ENCODE measurements around the gene SGCA.
A peak's percentile ranks its signal among the peaks of the same experiment; 100 is the strongest.

Gene SGCA

DNA sequence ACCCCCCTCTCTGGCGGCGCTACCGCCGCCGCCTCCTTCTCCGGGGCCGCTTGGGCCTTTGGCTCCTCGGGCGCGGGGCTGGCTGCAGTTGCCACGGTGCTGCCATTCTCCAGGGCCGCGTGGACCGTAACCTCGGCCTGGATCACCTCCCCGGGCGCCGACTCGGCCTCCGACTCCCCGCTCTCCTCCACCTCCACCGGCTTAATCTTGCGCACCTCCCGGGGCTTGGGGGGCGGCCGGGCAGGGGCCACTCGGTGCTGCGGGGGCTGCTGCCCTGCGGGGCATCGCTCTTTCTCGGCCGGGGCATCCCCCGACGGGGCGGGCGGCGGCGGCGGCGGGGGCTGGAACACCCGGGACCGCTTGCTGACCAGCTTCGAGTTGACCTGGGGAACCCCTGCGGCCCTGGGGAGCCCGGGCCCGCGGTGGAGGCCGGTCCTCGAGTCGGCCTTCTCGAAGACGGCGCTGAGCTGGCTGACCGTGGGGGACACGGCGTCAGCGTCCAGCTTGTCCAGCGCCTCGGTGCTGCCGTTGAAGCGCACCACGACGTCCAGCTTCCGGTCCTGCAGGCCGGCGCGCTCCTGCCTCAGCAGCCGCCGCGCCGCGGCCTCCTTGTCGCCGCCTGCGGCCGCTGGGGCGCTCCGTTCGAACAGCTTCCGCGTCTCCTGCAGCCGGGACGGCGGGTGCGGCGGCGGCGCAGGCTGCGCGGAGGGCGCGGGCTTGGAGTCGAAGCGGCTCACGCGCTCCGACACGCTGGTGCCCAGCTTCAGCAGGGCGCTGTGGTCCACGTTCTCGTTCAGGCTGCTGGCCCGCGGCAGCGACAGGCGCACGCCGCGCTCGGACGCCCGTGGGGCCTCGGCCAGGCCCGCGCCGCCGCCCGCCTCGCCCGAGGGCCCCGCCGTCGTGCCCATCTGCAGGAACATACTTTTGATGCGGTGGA lies 16.1 kb upstream of the SGCA start:
- no peak for DNase-seq

DNA sequence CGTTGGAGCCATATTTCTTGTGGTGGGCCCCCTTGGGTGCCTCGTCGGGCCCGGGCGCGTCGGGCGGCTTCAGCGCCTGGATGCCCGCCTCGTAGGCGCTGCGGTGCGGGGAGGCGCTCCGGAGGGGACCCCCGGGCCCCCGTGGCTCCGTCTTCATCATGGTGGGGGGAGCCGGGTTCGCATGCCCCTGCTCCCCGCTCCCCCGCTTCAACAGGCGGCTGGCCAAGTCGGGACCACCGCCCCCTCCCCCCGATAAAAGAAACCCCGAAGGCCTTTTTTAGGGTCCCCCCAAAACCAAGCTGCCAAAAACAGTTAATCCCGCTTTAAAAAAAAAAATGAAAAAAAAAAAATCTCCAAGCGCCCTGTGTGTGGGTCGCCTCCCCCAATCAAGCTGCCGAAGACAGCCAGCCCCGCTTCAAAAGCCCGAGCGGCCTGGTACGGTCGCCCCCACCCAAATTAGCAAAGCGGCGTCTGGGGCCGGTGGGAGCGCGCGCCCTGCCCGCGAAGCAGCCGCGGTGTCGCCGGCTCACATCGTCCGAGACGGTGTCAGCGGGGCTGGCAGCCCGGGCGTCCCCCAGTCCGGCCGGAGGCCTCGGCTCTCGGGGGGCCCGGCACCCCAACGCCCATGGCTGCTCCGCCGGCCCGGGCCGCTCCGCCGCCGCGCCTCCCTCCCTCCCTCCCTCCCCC lies 15.3 kb upstream of the SGCA start, which contains the start of gene PPP1R9B:
Gene PPP1R9B (minus strand): TSS at position 324 of the 687 bp plus-strand sequence. CDS start 164 bp downstream, at position 160.
- DNase-seq = no peak

GRCh38 chr17:50151041-50151936 lies 14.5 kb upstream of the SGCA start:
- DNase-seq = peak; percentile 85

DNA sequence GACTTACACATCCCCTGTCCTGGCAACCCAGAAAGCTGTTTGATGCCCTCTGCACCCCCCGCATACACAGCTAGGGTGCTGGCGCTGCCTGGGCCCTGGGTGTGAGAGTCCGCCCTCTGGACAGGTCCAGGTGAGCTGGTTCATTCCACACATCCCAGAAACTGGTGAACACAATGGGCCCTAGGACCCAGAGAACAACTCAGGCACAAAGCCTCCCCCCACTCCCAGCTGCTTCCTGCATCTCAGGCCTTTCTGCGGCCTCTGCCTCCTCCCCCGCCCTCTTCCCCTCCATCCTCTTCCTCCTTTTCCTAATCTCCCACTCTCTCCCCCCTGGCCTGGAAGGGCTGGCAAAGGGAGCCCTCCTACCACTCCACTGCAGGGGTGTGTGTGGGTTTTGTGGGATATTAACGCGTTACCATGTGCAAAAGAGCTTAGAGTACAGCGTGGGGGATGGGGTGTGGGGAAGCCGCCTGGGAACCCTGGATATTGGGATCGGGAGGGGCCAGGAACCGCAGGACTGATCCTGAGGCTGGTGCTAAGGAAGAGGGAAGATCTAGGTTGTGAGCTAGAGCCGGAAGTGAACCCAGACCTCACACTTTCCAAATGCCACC lies 13.8 kb upstream of the SGCA start:
- peak; percentile 84 for DNase-seq

- DNase-seq = no peak
These were observed 13.1 kb upstream of the SGCA start for GRCh38 chr17:50152736-50153135.

DNA sequence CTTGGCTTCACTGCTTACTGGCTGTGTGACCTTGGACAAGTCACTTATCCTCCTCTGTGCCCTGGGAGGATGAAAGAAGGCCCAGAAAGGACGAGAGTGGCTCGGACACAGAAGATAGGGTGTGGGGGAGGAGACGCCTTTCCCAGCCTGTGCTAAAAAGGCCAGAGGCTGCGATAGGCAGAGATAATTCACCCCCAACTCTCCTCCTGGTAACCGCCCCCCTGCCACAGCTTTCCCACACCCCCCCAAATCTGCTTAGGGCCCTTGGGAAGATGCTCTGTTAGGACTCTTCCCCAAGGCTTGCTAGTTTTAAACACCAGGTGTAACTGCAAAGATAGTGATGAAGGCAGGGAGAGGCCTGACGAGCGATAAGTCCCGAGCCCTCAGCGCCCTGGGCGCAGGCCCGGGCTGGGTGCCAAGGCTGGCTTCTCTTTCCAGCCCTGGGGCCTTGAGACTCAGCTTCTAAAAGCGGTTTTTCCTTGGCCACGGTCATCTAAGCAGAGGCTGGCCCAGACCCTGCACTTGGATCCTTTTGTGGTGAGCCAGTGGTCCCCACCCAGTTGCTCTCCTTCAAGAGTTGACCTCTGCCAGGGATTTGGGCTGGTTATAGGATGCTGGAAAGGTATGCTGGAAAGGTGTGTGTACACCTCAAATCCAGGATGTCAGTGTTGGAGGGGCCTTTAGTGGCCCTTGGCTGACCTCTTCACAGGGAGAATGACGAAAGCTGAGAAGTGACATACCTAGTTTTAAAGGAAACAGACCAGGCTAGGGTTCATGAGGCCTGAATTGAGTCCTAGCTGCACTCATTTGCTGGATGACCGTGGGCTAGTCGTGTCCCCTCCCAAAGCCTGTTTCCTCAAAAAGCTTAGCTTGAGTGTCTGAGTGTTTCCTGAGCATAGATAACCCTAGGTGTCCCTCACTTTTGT lies 11.9 kb upstream of the SGCA start:
- no peak for DNase-seq

DNA sequence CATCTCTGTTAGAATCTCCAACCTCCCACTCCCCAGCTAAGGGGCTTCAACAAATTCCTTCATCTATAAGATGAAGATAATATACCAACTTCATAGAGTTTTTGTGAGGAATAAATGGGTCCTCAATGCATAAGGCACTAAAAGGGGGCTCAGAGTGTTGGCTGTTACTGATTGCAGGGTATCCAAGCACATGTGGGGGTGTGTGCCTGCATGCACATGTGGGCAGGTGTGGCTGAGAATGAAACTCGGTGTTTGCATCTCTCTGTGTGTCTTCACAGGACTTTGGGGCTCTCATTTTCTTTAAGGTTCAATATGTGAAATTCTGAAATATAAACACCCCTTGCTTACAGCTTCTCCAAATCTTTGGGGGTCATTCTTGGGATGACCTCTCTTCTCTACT lies 11.2 kb upstream of the SGCA start:
- no peak for DNase-seq

- DNase-seq = no peak
These were observed 10.5 kb upstream of the SGCA start for GRCh38 chr17:50155115-50155819.

DNA sequence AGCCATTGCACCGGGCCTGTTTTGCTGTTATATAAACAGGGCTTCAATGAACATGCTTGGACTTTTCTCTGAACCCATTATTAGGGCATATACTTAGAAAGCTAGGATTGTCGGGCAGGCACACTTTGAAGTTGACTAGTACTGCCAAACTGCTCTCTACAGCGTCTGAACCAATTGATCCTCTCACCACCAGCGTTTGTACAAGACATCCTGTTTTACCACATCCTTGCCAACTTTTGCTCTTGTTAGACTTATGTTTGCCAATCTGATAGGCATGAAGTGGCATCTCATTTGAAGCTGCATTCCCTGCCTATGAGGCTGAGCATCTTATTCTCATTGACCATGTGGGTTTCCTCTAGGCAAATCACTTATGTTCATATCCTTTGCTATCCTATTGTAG lies 7.9 kb upstream of the SGCA start:
- DNase-seq = no peak

DNA sequence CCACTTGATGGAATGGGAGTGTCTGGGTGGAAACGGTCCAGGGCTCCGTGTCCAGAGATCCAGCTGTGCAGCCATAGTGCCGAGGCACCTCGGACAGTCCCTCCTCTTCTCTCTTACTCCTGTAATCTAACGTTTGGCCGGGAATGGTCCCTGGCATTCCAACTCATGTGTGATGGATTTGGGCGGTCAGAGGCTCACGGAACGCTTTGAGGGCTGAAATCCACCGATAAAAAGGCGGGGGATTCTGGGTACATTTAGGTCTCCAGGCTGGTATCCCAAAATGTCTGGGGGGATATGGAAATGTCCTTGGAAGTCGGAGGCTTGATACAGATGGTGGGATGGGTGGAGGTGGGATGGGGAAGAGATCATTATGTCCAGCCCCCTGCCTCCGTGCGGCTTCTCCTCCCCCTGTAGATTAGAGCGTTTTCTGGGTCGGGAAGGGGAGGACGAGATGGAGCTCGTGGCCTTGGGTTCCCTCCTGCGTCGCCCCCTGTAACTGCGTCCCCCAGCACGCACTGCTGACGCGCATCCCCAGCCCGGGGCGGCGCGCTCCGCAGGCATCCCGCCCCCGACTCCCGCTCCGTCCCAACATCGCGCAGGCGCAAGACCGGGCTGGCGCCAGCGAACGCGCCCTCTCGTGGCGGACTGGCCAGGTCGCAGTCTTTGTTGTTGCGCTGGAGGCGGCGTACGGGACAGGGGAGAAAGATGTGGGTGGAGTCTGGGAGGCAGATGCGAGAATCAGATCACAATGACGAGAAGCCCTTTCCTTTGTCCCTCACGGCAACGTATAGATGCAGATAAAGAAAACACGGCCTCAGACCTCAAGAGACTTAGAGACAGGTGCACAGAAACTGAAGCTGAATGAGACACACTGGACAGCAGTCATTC lies 4.5 kb upstream of the SGCA start:
- peak; percentile 84 for DNase-seq

GRCh38 chr17:50161911-50162288 lies 3.9 kb upstream of the SGCA start:
- DNase-seq = no peak

- DNase-seq = no peak
These were observed 3.1 kb upstream of the SGCA start for GRCh38 chr17:50162466-50163254.

- DNase-seq = no peak
These were observed 1.7 kb upstream of the SGCA start for GRCh38 chr17:50163843-50164696.

DNA sequence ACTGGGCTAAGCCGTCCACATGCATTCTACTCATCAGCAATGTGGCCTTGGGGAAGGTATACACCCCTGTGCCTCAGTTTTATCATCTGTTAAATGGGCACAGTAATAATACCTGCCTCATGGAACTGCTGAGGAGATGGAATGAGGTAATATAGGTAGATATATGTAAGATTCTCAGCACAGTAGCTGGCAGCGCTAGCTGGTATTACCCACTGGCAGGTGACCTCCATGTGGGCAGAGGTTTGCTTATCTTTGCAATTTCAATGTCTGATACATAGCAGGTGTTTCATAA lies 1.2 kb upstream of the SGCA start:
- DNase-seq = no peak

DNA sequence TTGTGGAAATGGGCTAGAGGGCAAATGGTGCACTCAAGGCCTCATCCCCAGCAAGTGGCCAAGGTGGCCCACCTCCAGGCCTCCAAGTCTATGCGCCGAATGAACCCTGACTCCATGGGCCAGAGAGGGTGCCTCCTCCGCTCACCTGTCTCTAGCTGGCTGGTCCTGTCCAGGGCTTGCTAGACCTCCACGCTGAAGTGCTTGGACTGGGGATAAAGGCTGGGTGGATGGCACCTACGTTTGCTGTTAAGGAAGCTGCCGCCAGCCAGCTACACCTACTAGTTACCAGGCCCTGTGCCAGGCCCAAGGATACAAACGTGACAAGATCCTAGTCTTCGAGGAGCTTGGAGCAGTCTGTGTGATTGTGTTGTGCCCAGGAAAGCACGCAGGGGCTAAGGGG lies 739 bp upstream of the SGCA start:
- DNase-seq = no peak

DNA sequence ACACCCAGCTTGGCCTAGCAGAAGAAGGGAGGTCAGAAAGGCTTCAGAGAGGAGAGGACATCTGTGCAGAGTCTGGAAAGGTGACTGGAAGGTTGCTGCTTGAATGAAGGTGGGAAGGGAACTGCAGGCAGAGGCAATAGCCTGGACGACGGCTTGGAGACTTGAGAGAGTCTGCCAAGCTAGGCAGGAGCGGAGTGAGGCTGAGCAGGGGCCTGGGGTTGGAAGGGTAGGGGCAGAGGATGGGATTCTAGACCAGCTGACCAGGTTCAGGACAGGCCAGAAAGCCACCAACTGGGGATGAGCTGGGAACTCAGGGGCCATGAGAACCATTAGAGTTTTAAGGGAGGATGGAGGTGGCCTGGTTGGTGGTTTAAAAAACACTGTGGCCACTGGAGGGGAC lies 339 bp upstream of the SGCA start:
- DNase-seq = no peak

- DNase-seq = no peak
These were observed 845 bp downstream of the SGCA start for GRCh38 chr17:50166518-50167181.

DNA sequence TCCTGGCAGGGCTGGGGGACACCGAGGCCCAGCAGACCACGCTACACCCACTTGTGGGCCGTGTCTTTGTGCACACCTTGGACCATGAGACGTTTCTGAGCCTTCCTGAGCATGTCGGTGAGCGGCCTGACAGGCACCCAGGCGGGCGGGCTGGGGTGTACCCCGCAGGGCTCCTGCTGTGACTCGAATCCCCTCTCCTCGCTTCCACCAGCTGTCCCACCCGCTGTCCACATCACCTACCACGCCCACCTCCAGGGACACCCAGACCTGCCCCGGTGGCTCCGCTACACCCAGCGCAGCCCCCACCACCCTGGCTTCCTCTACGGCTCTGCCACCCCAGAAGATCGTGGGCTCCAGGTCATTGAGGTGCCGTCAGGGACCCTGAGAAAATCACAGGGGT lies 1.6 kb downstream of the SGCA start:
- no peak for DNase-seq

Data from kidney glomerular epithelial cell (primary cell).